H1 (cell line): ENCODE data around the gene MAPK14. TPM values are rescaled to one million over a fixed set of nuclear protein-coding genes. Genes with fewer than 3 reads are reported as not detected.

Source experiments
- CTCF ChIA-PET: fragments of 300-600 bp; sonication (Branson Sonifier 250); formaldehyde crosslinking; loops from one replicate; lab custom pipeline; 2021; ENCODE audit not compliant: partially characterized antibody; lab: Charles Lee
- POLR2A ChIA-PET: fragments of 300-600 bp; sonication (Branson Sonifier 250); formaldehyde crosslinking; loops from one replicate; lab custom pipeline; 2021; ENCODE audit warnings: inconsistent platforms; ENCODE audit not compliant: partially characterized antibody; lab: Charles Lee
- DNase-seq, 2 experiments: peaks; one replicate each; pipeline versions ENCODE4 v3.0.0 to v3.0.0-alpha.2; 2010 to 2022; ENCODE audit warnings: low spot score in 2 of 2, low read depth in 1 of 2, mixed read lengths in 1 of 2
- FAIRE-seq: peaks from 2 replicates; lab custom pipeline; 2011; peaks lifted over from hg19 to GRCh38; lab: Jason Lieb, UNC
- H2AFZ ChIP-seq: 2 replicates; pipeline ENCODE4 v1.8.1; 2012; ENCODE audit warnings: low read length, inconsistent platforms
- H2AK5ac ChIP-seq: 2 replicates; pipeline ENCODE4 v1.6.1; 2013; ENCODE audit warnings: low read depth, low read length
- H2BK120ac ChIP-seq: replicated peaks from 2 replicates; pipeline ENCODE3; 2013; ENCODE audit warnings: low read depth, low read length, inconsistent platforms
- H2BK12ac ChIP-seq: 2 replicates; pipeline ENCODE4 v1.6.1; 2013; ENCODE audit warnings: low read depth, low read length
- H2BK15ac ChIP-seq: 2 replicates; pipeline ENCODE4 v1.6.1; 2013; ENCODE audit warnings: low read length
- H2BK20ac ChIP-seq: 2 replicates; pipeline ENCODE4 v1.6.1; 2013; ENCODE audit warnings: low read length
- H2BK5ac ChIP-seq: 2 replicates; pipeline ENCODE4 v1.6.1; 2013; ENCODE audit warnings: low read depth, low read length
- H3K14ac ChIP-seq: 2 replicates; pipeline ENCODE4 v1.6.1; 2013; ENCODE audit warnings: inconsistent platforms; ENCODE audit not compliant: insufficient read length
- H3K18ac ChIP-seq: 2 replicates; pipeline ENCODE4 v1.6.1; 2013; ENCODE audit warnings: low read length; ENCODE audit errors: extremely low read depth
- H3K23ac ChIP-seq: 2 replicates; pipeline ENCODE4 v1.6.1; 2013; ENCODE audit warnings: inconsistent platforms; ENCODE audit not compliant: insufficient read length
- H3K23me2 ChIP-seq: 2 replicates; pipeline ENCODE4 v1.6.1; 2013; ENCODE audit warnings: low read depth, low read length
- H3K27ac ChIP-seq: 2 replicates; pipeline ENCODE4 v1.6.1; 2011; ENCODE audit warnings: low read depth, low read length, inconsistent platforms
- H3K27me3 ChIP-seq, 4 experiments: replicated peaks in 1 of 4; 1 replicate in 1 of 4; 2 replicates in 3 of 4; pipeline versions ENCODE4 v1.6.1 to v1.8.1; 2011 to 2013; ENCODE audit warnings: low read length in 3 of 4, mild to moderate bottlenecking in 3 of 4, inconsistent platforms in 2 of 4, mixed read lengths in 2 of 4, moderate library complexity in 1 of 4; ENCODE audit not compliant: control insufficient read depth in 3 of 4, insufficient read depth in 3 of 4; ENCODE audit errors: extremely low read depth in 1 of 4
- H3K36me3 ChIP-seq, 4 experiments: 2 replicates each; pipeline versions ENCODE4 v1.6.1 to v1.8.1; 2011 to 2013; ENCODE audit warnings: mild to moderate bottlenecking in 4 of 4, low read length in 3 of 4, moderate library complexity in 2 of 4, control low read depth in 1 of 4, inconsistent platforms in 1 of 4; ENCODE audit not compliant: insufficient read depth in 4 of 4, control insufficient read depth in 2 of 4
- H3K4ac ChIP-seq: replicated peaks from 2 replicates; pipeline ENCODE3; 2013; ENCODE audit warnings: low read length, low read depth, mixed read lengths, inconsistent platforms; ENCODE audit not compliant: insufficient read length
- H3K4me1 ChIP-seq, 4 experiments: replicated peaks in 1 of 4; 1 replicate in 1 of 4; 2 replicates in 3 of 4; pipeline versions ENCODE4 v1.6.1 to v1.8.1; 2011 to 2013; ENCODE audit warnings: low read length in 3 of 4, inconsistent platforms in 2 of 4, mixed read lengths in 1 of 4; ENCODE audit not compliant: insufficient read depth in 4 of 4, control insufficient read depth in 3 of 4
- H3K4me2 ChIP-seq, 2 experiments: 2 replicates each; pipeline versions ENCODE4 v1.6.1 to v1.8.1; 2011 to 2013; ENCODE audit warnings: low read depth in 2 of 2, low read length in 2 of 2, control low read depth in 1 of 2, inconsistent platforms in 1 of 2, mild to moderate bottlenecking in 1 of 2; ENCODE audit not compliant: insufficient read depth in 1 of 2
- H3K4me3 ChIP-seq, 4 experiments: fragments of 200-600, 300-600 bp in 1 of 4; sonication (generic), shearing (Covaris generic), sonication (Bioruptor Twin) in 1 of 4; 2 replicates each; pipeline versions ENCODE4 v1.5.1 to v1.8.1; 2011 to 2016; ENCODE audit warnings: low read length in 4 of 4, low read depth in 3 of 4, control low read depth in 2 of 4, inconsistent platforms in 2 of 4, mild to moderate bottlenecking in 2 of 4, mixed read lengths in 1 of 4, moderate library complexity in 1 of 4; ENCODE audit not compliant: insufficient read depth in 2 of 4; ENCODE audit errors: extremely low read depth in 1 of 4
- H3K56ac ChIP-seq: replicated peaks from 2 replicates; pipeline ENCODE3; 2013; ENCODE audit warnings: low read depth, mild to moderate bottlenecking, mixed read lengths, low read length, inconsistent platforms; ENCODE audit not compliant: insufficient read length
- H3K79me1 ChIP-seq: 2 replicates; pipeline ENCODE4 v1.6.1; 2013; ENCODE audit warnings: low read depth, low read length, control low read depth
- H3K79me2 ChIP-seq, 2 experiments: 2 replicates each; pipeline versions ENCODE4 v1.6.1 to v1.8.1; 2012 to 2013; ENCODE audit warnings: low read length in 2 of 2, mild to moderate bottlenecking in 2 of 2, inconsistent platforms in 1 of 2; ENCODE audit not compliant: insufficient read depth in 2 of 2, control insufficient read depth in 1 of 2
- H3K9ac ChIP-seq, 4 experiments: replicated peaks in 1 of 4; 1 replicate in 1 of 4; 2 replicates in 3 of 4; pipeline versions ENCODE4 v1.6.1 to v1.8.1; 2011 to 2013; ENCODE audit warnings: low read depth in 3 of 4, low read length in 3 of 4, control low read depth in 2 of 4, mild to moderate bottlenecking in 2 of 4, moderate library complexity in 2 of 4, inconsistent platforms in 1 of 4; ENCODE audit errors: extremely low read depth in 1 of 4
- H3K9me3 ChIP-seq, 2 experiments: 2 replicates each; pipeline versions ENCODE4 v1.6.1 to v1.8.1; 2012 to 2013; ENCODE audit warnings: mild to moderate bottlenecking in 2 of 2, moderate library complexity in 2 of 2, control low read depth in 1 of 2, inconsistent platforms in 1 of 2, low read depth in 1 of 2, low read length in 1 of 2, mixed read lengths in 1 of 2; ENCODE audit not compliant: insufficient read depth in 2 of 2
- H4K20me1 ChIP-seq, 2 experiments: replicated peaks in 1 of 2; 2 replicates each; pipeline versions ENCODE3 to v1.8.1; 2011 to 2013; ENCODE audit warnings: inconsistent platforms in 2 of 2, low read length in 2 of 2, mild to moderate bottlenecking in 1 of 2; ENCODE audit not compliant: insufficient read depth in 2 of 2, control insufficient read depth in 1 of 2
- H4K5ac ChIP-seq: 2 replicates; pipeline ENCODE4 v1.6.1; 2013; ENCODE audit warnings: low read length, low read depth, mixed read lengths, inconsistent platforms; ENCODE audit not compliant: insufficient read length
- H4K8ac ChIP-seq: 2 replicates; pipeline ENCODE4 v1.8.0; 2013; ENCODE audit warnings: mild to moderate bottlenecking, moderate library complexity, low read length, inconsistent platforms; ENCODE audit not compliant: insufficient read depth; ENCODE audit errors: extremely low read depth
- H4K91ac ChIP-seq: replicated peaks from 2 replicates; pipeline ENCODE3; 2013; ENCODE audit warnings: low read length, mixed read lengths, inconsistent platforms; ENCODE audit not compliant: insufficient read length
- BACH1 ChIP-seq: IDR thresholded peaks from 2 replicates; pipeline ENCODE4 v1.6.1; 2012; ENCODE audit warnings: low read length, improper control_type of control experiment
- CEBPB ChIP-seq: IDR thresholded peaks from 2 replicates; pipeline ENCODE4 v1.6.1; 2012; ENCODE audit warnings: low read depth, low read length
- CREB1 ChIP-seq: IDR thresholded peaks from 2 replicates; pipeline ENCODE4 v1.6.1; 2012; ENCODE audit warnings: inconsistent platforms
- E2F6 ChIP-seq: IDR thresholded peaks from 2 replicates; pipeline ENCODE4 v1.6.1; 2012; ENCODE audit warnings: inconsistent platforms
- EGR1 ChIP-seq: IDR thresholded peaks from 2 replicates; pipeline ENCODE4 v1.6.1; 2011; ENCODE audit warnings: low read depth, low read length, borderline replicate concordance
- NRF1 ChIP-seq: IDR thresholded peaks from 2 replicates; pipeline ENCODE4 v1.6.1; 2011; ENCODE audit warnings: mild to moderate bottlenecking, low read depth, low read length, improper control_type of control experiment
- PHF8 ChIP-seq: fragments of 200-600 bp; sonication (generic); conservative IDR thresholded peaks from 2 replicates; pipeline ENCODE4 v1.7.1; 2012; ENCODE audit warnings: low read depth, mild to moderate bottlenecking, inconsistent platforms, low read length, moderate library complexity
- POLR2AphosphoS5 ChIP-seq: IDR thresholded peaks from 2 replicates; pipeline ENCODE4 v1.6.1; 2011; ENCODE audit warnings: low read depth, low read length
- POU5F1 ChIP-seq: IDR thresholded peaks from 2 replicates; pipeline ENCODE4 v1.6.1; 2011; ENCODE audit warnings: low read depth, mild to moderate bottlenecking, low read length, moderate library complexity
- SIN3A ChIP-seq, 2 experiments: IDR thresholded peaks in 1 of 2; conservative IDR thresholded peaks in 1 of 2; 2 replicates each; pipeline ENCODE4 v1.6.1; 2011 to 2012; ENCODE audit warnings: low read length in 2 of 2, improper control_type of control experiment in 1 of 2, low read depth in 1 of 2, mild to moderate bottlenecking in 1 of 2
- WGBS, 2 experiments: shearing (Covaris generic) in 1 of 2; methylation state at CpG; one replicate each; pipeline versions ENCODE4 v1.1.6 to v1.1.7; 2013 to 2015; ENCODE audit warnings: low lambda C conversion rate in 2 of 2, mixed read lengths in 2 of 2, inconsistent platforms in 1 of 2, low coverage in 1 of 2, missing lambda C conversion rate in 1 of 2; ENCODE audit not compliant: insufficient replicate concordance in 2 of 2, insufficient coverage in 1 of 2, insufficient read length in 1 of 2; ENCODE audit errors: extremely low coverage in 1 of 2, missing lambda C conversion rate in 1 of 2; 5-methylcytosine and 5-hydroxymethylcytosine counted together
- polyA plus RNA-seq, 7 experiments: library from polyadenylated mRNA; depleted of rRNA in 3 of 7; stranded (reverse) in 5 of 7; unstranded in 2 of 7; fragments of >200 nt in 5 of 7; fragments of 200-250 nt in 2 of 7; gene quantifications; 1 replicate in 5 of 7; 2 replicates in 1 of 7; 4 replicates in 1 of 7; pipeline versions ENCODE4 v1.2.1 to v1.2.3, GENCODE V29; 2011 to 2013; ENCODE audit warnings: missing spikeins in 2 of 7, mixed read lengths in 2 of 7
- total RNA-seq: library from RNA; stranded (reverse); fragmentation: NEBNext Ultra II Directional; extraction: Animal tissue kit (Norgen Biotek cat#: 25700); gene quantifications from 2 replicates; pipeline ENCODE4 v1.2.1, GENCODE V29; 2021

MAPK14 gene
- total and polyA plus RNA-seq, 2 of the 8 experiments (the other 6 are each of a cell fraction or from before 2014, with no cell fraction given), result 18.1 to 39.3 TPM

DNA sequence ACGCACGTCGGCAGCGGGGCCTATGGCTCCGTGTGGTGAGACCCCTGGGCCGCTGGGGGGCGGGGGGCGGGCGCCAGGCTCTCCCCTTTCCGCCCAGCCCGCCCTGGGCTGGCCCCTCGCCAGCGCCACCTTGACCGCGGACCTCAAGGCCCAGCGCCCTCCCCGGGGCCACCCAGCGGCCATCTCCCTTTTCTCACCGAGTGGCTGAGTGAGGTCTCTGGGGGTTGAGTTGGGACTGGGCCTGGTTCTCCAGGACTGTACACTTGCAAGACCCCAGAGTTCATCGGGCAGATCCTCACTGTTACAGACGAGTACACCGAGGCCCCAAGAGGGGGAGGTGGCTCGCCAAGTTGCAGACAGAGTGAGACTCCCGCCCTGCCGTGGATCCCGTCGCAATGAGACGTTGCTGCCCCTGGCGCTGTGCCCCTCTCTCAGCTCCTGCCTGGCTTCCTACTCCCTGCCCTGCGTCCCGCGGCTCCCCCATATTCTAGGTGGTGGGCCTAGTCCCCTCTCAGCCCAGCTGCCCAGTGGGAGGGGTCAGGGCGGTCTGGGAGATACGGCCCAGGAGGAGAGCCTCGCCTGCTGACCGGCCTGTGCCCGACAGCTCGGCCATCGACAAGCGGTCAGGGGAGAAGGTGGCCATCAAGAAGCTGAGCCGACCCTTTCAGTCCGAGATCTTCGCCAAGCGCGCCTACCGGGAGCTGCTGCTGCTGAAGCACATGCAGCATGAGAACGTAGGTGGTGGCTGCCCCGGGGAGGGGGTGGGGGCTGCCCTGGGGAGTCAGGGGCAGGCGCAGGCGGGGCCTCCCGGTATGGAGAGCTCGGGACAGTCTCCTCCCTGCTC is 103.3 kb downstream of the MAPK14 start:
- Histone ChIP-seq H4K5ac (peak overlapping the region; percentile 23), H3K23ac (no peak overlapping the region), H2AFZ (peak overlapping the region; percentile 61; the same call in 1 of the 2 replicates), H2AK5ac (no peak overlapping the region), H3K4me2 (peak overlapping the region; percentile 86 to 89), H3K4me1 (peaks cover 7 to 18% (median 15%) of the 10 kb centered on the region in 4 experiments), H2BK5ac (peak overlapping the region; percentile 81; the same call in 1 of the 2 replicates), H3K27ac (peak overlapping the region; percentile 30; the same call in 1 of the 2 replicates), H3K79me2 (no peaks in the 10 kb centered on the region), H3K27me3 (peaks cover 0 to 10% (median 3%) of the 10 kb centered on the region in 4 experiments; a peak in 4 of 7 replicates), H3K4ac (peak overlapping the region; percentile 44), H3K79me1 (no peaks in the 10 kb centered on the region; the same call in 1 of the 2 replicates), H2BK120ac (peak overlapping the region; percentile 74), H4K8ac (peak overlapping the region; percentile 59; the same call in 1 of the 2 replicates), H3K9ac (no peak overlapping the region; a peak in 1 of 7 replicates), H3K56ac (peak overlapping the region; percentile 47), H3K4me3 (peak overlapping the region; percentile 38 to 59 (median 48)), H2BK20ac (peak overlapping the region; percentile 3; the same call in 1 of the 2 replicates), H3K36me3 (no peaks in the 10 kb centered on the region), H3K14ac (no peak overlapping the region), H4K20me1 (no peaks in the 10 kb centered on the region), H3K18ac (peak overlapping the region; percentile 95), H4K91ac (peak overlapping the region; percentile 50), H2BK12ac (peak overlapping the region; percentile 92; the same call in 1 of the 2 replicates), H2BK15ac (peak overlapping the region; percentile 10; the same call in 1 of the 2 replicates), H3K9me3 (no peaks in the 10 kb centered on the region), H3K23me2 (peaks cover 9% of the 10 kb centered on the region; the same call in 1 of the 2 replicates)
- FAIRE-seq (no peak), DNase-seq (peak in 1 of 2 experiments; percentile 78)
- ChIA-PET CTCF (interaction anchor here (0.9 to 3.0 kb wide), 14 partner anchors 9 to 331 kb away, joined by 3 to 19 read pairs (median 4); partner anchors contain the start of gene SLC26A8), POLR2A (interaction anchor here (0.6 to 1.8 kb wide), 7 partner anchors 9 to 105 kb away, joined by 3 to 6 read pairs (median 4); partner anchors contain the start of gene MAPK14)
- 7% methylated on average over 31 of the region's 52 CpGs; no CpG with 5 or more reads in 1 of the 2 experiments for WGBS, 2 experiments
- TF ChIP-seq E2F6 (peak; percentile 55; the same call in 1 of the 2 replicates), BACH1 (no peak), POU5F1 (no peak), PHF8 (0 out of 2 replicates have a peak, but pooled peaks have one; percentile 24), CREB1 (peak; percentile 15; the same call in 1 of the 2 replicates), NRF1 (no peak), CEBPB (no peak), POLR2AphosphoS5 (peak; percentile 52; the same call in 1 of the 2 replicates), SIN3A (conservative IDR thresholded peaks at IDR 0.05 in 1 of 2, IDR thresholded peaks at IDR 0.05 in 1 of 2; ENCODE audit: low read depth in 1 of 2, low read length in 2 of 2) (no peak; a peak in 1 of 4 replicates), EGR1 (no peak)
